Small intestine (tissue), 7 donors: ENCODE measurements around the gene CKLF. TPM values are rescaled to one million over a fixed set of nuclear protein-coding genes. Genes with fewer than 3 reads are reported as not detected.

Experiments
- DNase-seq, 2 donors: peaks; one replicate each; pipeline versions ENCODE4 v3.0.0 to v3.0.0-alpha.2; 2013
- FAIRE-seq: peaks from 2 replicates; lab custom pipeline; 2012; peaks lifted over from hg19 to GRCh38; lab: Jason Lieb, UNC
- H3K27ac ChIP-seq, 3 donors: one replicate each; pipeline ENCODE4 v1.5.1; 2013; ENCODE audit warnings: low read length in 2 of 3, mild to moderate bottlenecking in 2 of 3, control low read depth in 1 of 3, inconsistent platforms in 1 of 3, low read depth in 1 of 3, moderate library complexity in 1 of 3
- H3K27me3 ChIP-seq, 3 donors: one replicate each; pipeline ENCODE4 v1.6.1; 2013; ENCODE audit warnings: low read length in 3 of 3, inconsistent platforms in 1 of 3; ENCODE audit not compliant: control insufficient read depth in 3 of 3, insufficient read depth in 3 of 3
- H3K36me3 ChIP-seq, 3 donors: one replicate each; pipeline ENCODE4 v1.6.1; 2013; ENCODE audit warnings: low read length in 3 of 3, inconsistent platforms in 1 of 3, low read depth in 1 of 3, mild to moderate bottlenecking in 1 of 3, moderate library complexity in 1 of 3; ENCODE audit not compliant: control insufficient read depth in 3 of 3, insufficient read depth in 2 of 3
- H3K4me1 ChIP-seq, 3 donors: one replicate each; pipeline ENCODE4 v1.6.1; 2013; ENCODE audit warnings: low read length in 2 of 3, inconsistent platforms in 1 of 3, low read depth in 1 of 3, mild to moderate bottlenecking in 1 of 3, moderate library complexity in 1 of 3; ENCODE audit not compliant: control insufficient read depth in 3 of 3, insufficient read depth in 2 of 3
- H3K4me3 ChIP-seq, 3 donors: one replicate each; pipeline ENCODE4 v1.5.1; 2013; ENCODE audit warnings: low read length in 3 of 3, control low read depth in 1 of 3, inconsistent platforms in 1 of 3, low read depth in 1 of 3, mild to moderate bottlenecking in 1 of 3, moderate library complexity in 1 of 3
- H3K9me3 ChIP-seq, 2 donors: one replicate each; pipeline ENCODE4 v1.6.1; 2013; ENCODE audit warnings: low read depth in 1 of 2, low read length in 1 of 2; ENCODE audit not compliant: control insufficient read depth in 2 of 2, insufficient read depth in 1 of 2
- WGBS, 3 donors: extraction: QIAGEN DNeasy Blood & Tissue Kit; methylation state at CpG; one replicate each; pipeline ENCODE4 v1.1.7; 2013; 5-methylcytosine and 5-hydroxymethylcytosine counted together
- polyA plus RNA-seq, 4 donors: library from polyadenylated mRNA; stranded (reverse) in 3 of 4; unstranded in 1 of 4; fragments of 200-250 nt in 3 of 4; fragments of 120-200 nt in 1 of 4; gene quantifications; one replicate each; pipeline versions ENCODE4 v1.2.1 to v1.2.3, GENCODE V29; 2013
- donor health status: healthy with polysubstance abuse.
- donor health status: control.
- donor health status: control.
- donor health status: Bipolar disorder and iron deficiency.
- donor health status: healthy.

CKLF gene
- polyA plus RNA-seq, 4 donors = 24.7 to 55.1 (median 35.4) TPM

- FAIRE-seq = no peak
- WGBS, 3 donors = 88 to 95% (median 91%) methylated on average over 12 of the region's 12 CpGs
- Histone ChIP-seq H3K4me3 (no peak overlapping the region), H3K27me3 (no peaks in the 10 kb centered on the region), H3K36me3 (peaks cover 3 to 73% (median 12%) of the 10 kb centered on the region in 3 donors), H3K4me1 (peaks cover 0 to 4% (median 0%) of the 10 kb centered on the region in 3 donors), H3K27ac (no peak overlapping the region), H3K9me3 (no peaks in the 10 kb centered on the region)
- DNase-seq = no peak
Observed at GRCh38 chr16:66614161-66614802, 61.9 kb downstream of the CKLF start.

Other genes with a start within 250 kb of the CKLF start
- 10 to 100 TPM in 2 of 4 donors, under 1 TPM in 2; 0.45 to 28.8 (median 7.6) TPM for gene CDH5, start 185.9 kb upstream of the CKLF start, polyA plus RNA-seq
- under 1 TPM in 2 of 4 donors, not detected in 2; 0.59 to 0.64 TPM for gene BEAN1, start 125.3 kb upstream of the CKLF start, polyA plus RNA-seq
- gene TK2, start 2.5 kb upstream of the CKLF start, polyA plus RNA-seq = 10 to 100 TPM in 3 of 4 donors, 1 to 10 TPM in 1; 9.2 to 21.3 (median 12.6) TPM
- gene CMTM1, start 13.9 kb downstream of the CKLF start, polyA plus RNA-seq = 1 to 10 TPM in 1 of 4 donors, under 1 TPM in 1, not detected in 2; 0.36 to 2.4 TPM
- gene CMTM2, start 26.9 kb downstream of the CKLF start, polyA plus RNA-seq = under 1 TPM in 2 of 4 donors, not detected in 2; 0.07 to 0.19 TPM
- 10 to 100 TPM in 2 of 4 donors, 1 to 10 TPM in 2; 2.2 to 14.7 (median 11.0) TPM for gene CMTM3, start 52.1 kb downstream of the CKLF start, polyA plus RNA-seq
- 10 to 100 TPM; 21.1 to 54.3 (median 43.0) TPM for gene CMTM4, start 144.2 kb downstream of the CKLF start, polyA plus RNA-seq
- gene DYNC1LI2, start 199.0 kb downstream of the CKLF start, polyA plus RNA-seq = 10 to 100 TPM; 37.8 to 92.9 (median 62.6) TPM
- gene TERB1, start 249.0 kb downstream of the CKLF start, polyA plus RNA-seq = under 1 TPM in 1 of 4 donors, not detected in 3; 0.04 TPM